ENCODE data around the gene GPRC5D.

GRCh38 chr12:12918781-12919389 lies 33.1 kb downstream of the GPRC5D start:
- TF ChIP-seq CTCF (IDR thresholded peaks at IDR 0.05) (no peak), POLR2A (IDR thresholded peaks at IDR 0.05) (peak in 1 of 4 donors; percentile 7), EP300 (IDR thresholded peaks at IDR 0.05) (no peak)
